Esophagus squamous epithelium (tissue), 5 donors: ENCODE data around the gene TSHR. TPM values are rescaled to one million over a fixed set of nuclear protein-coding genes. Genes with fewer than 3 reads are reported as not detected.

ENCODE experiments used
- DNase-seq: peaks from one replicate; lab custom pipeline; 2025; lab: John Stamatoyannopoulos, UW
- H3K27ac ChIP-seq, 4 donors: fragments of 200-600 bp; sonication (generic); one replicate each; pipeline ENCODE4 v1.5.1; 2016 to 2019; ENCODE audit warnings: mild to moderate bottlenecking in 1 of 4
- H3K27me3 ChIP-seq, 4 donors: fragments of 200-600 bp; sonication (generic); 1 replicate in 3 of 4; 2 replicates in 1 of 4; pipeline versions ENCODE4 v1.5.1 to v1.6.0; 2017 to 2021; ENCODE audit warnings: antibody characterized with exemption in 1 of 4
- H3K36me3 ChIP-seq, 3 donors: fragments of 200-600 bp; sonication (generic); one replicate each; pipeline ENCODE4 v1.5.1; 2016 to 2019
- H3K4me1 ChIP-seq, 3 donors: fragments of 200-600 bp; sonication (generic); one replicate each; pipeline ENCODE4 v1.5.1; 2017 to 2019
- H3K4me3 ChIP-seq, 4 donors: fragments of 200-600 bp; sonication (generic); 1 replicate in 3 of 4; 2 replicates in 1 of 4; pipeline ENCODE4 v1.5.1; 2016 to 2019; ENCODE audit warnings: mild to moderate bottlenecking in 2 of 4, moderate library complexity in 1 of 4
- H3K9me3 ChIP-seq, 3 donors: fragments of 200-600 bp; sonication (generic); one replicate each; pipeline ENCODE4 v1.5.1; 2016 to 2019
- POLR2A ChIP-seq, 4 donors: fragments of 450-650 bp; IDR thresholded peaks; one replicate each; pipeline ENCODE4 v1.6.1; 2017; ENCODE audit warnings: antibody characterized with exemption in 4 of 4, mild to moderate bottlenecking in 4 of 4, moderate library complexity in 3 of 4
- WGBS, 2 donors: methylation state at CpG; one replicate each; pipeline ENCODE4 v1.1.5; 2018; 5-methylcytosine and 5-hydroxymethylcytosine counted together
- intact Hi-C: fragments of 100-400 bp; cut with DNase I; formaldehyde crosslinking; loops from one replicate; pipeline ENCODE4 v1.15.0; 2022
- total RNA-seq, 4 donors: library from RNA; depleted of rRNA; stranded (reverse); fragments of >200 nt; gene quantifications; one replicate each; pipeline ENCODE4 v1.1.0, GENCODE V29; 2016
- TF ChIP-seq, protein P1 (sequence below), 6 experiments: fragments of 450-650 bp in 4 of 6; fragments of 200-600 bp in 2 of 6; sonication (generic) in 2 of 6; IDR thresholded peaks; one replicate each; pipeline ENCODE4 v1.5.1; 2016 to 2019; ENCODE audit warnings: antibody characterized with exemption in 6 of 6, mild to moderate bottlenecking in 4 of 6, moderate library complexity in 4 of 6
- donor health status: DM: yes; HTN: yes; CAD: no.

The TSHR gene
- total RNA-seq, 4 donors from 2014 or later: not detected

- 28 to 34% methylated on average over 13 of the region's 13 CpGs for WGBS, 2 donors
- no peak for DNase-seq
- intact Hi-C loops: loop anchor here (5.0 to 10.0 kb wide), 2 partner anchors 169 to 471 kb away; no protein-coding TSS in a partner anchor
Observed at GRCh38 chr14:80996049-80996901, 40.9 kb downstream of the TSHR start.

GRCh38 chr14:81001447-81001846, 46.0 kb downstream of the TSHR start:
- DNase-seq: no peak
- WGBS, 2 donors: 51 to 67% methylated on average over 5 to 6 of the region's 6 CpGs
- Histone ChIP-seq H3K36me3 (no peaks in the 10 kb centered on the region), H3K9me3 (no peaks in the 10 kb centered on the region), H3K4me1 (peaks cover 0 to 3% (median 0%) of the 10 kb centered on the region in 3 donors), H3K27me3 (peaks cover 0 to 9% (median 0%) of the 10 kb centered on the region in 4 donors), H3K4me3 (no peak overlapping the region), H3K27ac (no peak overlapping the region)
- TF ChIP-seq POLR2A (IDR thresholded peaks at IDR 0.05): no peak
- TF ChIP-seq, protein P1, sequence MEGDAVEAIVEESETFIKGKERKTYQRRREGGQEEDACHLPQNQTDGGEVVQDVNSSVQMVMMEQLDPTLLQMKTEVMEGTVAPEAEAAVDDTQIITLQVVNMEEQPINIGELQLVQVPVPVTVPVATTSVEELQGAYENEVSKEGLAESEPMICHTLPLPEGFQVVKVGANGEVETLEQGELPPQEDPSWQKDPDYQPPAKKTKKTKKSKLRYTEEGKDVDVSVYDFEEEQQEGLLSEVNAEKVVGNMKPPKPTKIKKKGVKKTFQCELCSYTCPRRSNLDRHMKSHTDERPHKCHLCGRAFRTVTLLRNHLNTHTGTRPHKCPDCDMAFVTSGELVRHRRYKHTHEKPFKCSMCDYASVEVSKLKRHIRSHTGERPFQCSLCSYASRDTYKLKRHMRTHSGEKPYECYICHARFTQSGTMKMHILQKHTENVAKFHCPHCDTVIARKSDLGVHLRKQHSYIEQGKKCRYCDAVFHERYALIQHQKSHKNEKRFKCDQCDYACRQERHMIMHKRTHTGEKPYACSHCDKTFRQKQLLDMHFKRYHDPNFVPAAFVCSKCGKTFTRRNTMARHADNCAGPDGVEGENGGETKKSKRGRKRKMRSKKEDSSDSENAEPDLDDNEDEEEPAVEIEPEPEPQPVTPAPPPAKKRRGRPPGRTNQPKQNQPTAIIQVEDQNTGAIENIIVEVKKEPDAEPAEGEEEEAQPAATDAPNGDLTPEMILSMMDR (IDR thresholded peaks at IDR 0.05): no peak
- intact Hi-C loops: no loop called here

More at GRCh38 chr14:80996049-80996901, 40.9 kb downstream of the TSHR start:
- Histone ChIP-seq H3K27ac (no peak overlapping the region), H3K4me3 (no peak overlapping the region), H3K27me3 (peaks cover 0 to 9% (median 0%) of the 10 kb centered on the region in 4 donors), H3K36me3 (no peaks in the 10 kb centered on the region), H3K4me1 (peaks cover 0 to 9% (median 0%) of the 10 kb centered on the region in 3 donors), H3K9me3 (no peaks in the 10 kb centered on the region)
- TF ChIP-seq, protein P1 (IDR thresholded peaks at IDR 0.05): peak; percentile 17 to 77 (median 62)
- TF ChIP-seq POLR2A (IDR thresholded peaks at IDR 0.05): no peak

- Histone ChIP-seq H3K9me3 (no peaks in the 10 kb centered on the region), H3K36me3 (no peaks in the 10 kb centered on the region), H3K27me3 (no peaks in the 10 kb centered on the region), H3K4me1 (no peaks in the 10 kb centered on the region), H3K27ac (no peak overlapping the region), H3K4me3 (no peak overlapping the region)
- 92 to 100% methylated on average over 1 of the region's 1 CpG for WGBS, 2 donors
- intact Hi-C loops: no loop called here
- TF ChIP-seq, protein P1 (IDR thresholded peaks at IDR 0.05): no peak
- TF ChIP-seq POLR2A (IDR thresholded peaks at IDR 0.05): no peak
- no peak for DNase-seq
Observed at GRCh38 chr14:81004575-81004974, 49.2 kb downstream of the TSHR start.

DNA sequence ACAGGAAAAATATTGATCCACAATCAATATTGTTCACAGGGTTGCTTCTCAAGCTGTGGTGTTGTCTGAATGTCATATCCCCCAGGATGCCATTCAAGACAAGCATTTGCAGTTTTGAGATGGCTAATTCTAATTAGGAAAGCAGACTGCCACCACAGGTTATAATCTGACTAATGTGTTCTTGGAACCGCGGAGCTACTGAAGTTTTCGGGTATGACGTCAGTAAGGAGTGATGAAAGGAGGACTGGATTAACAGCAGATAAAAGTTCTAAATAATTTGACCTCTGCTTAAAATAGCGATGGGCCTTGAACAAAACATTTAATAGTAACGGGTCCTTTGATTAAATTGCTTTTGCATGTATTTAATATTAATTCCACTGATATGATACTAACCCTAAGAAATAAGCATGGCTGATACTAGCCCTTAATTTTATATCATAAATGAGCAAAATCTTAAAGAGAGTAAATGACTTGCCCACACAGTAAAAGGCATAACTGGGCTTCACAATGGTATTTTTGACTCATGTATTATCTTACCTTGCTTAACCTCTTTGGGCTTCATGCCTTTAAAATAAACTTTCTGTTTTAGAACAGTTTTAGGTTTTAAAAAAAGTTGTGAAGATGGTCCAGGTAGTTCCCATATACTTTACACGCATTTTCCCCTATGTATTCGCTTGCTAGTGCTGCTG, 50.3 kb downstream of the TSHR start:
- DNase-seq: no peak
- no peaks in the 10 kb centered on the region for H3K9me3 ChIP-seq
- no peak for TF ChIP-seq POLR2A (IDR thresholded peaks at IDR 0.05)
- no peak overlapping the region for H3K27ac ChIP-seq
- H3K4me1 ChIP-seq: no peaks in the 10 kb centered on the region
- intact Hi-C loops: no loop called here
- no peak overlapping the region for H3K4me3 ChIP-seq
- H3K27me3 ChIP-seq: no peaks in the 10 kb centered on the region
- H3K36me3 ChIP-seq: no peaks in the 10 kb centered on the region
- WGBS, 2 donors: 81 to 84% methylated on average over 8 of the region's 8 CpGs

GRCh38 chr14:81006266-81006665, 50.8 kb downstream of the TSHR start:
- H3K4me1 ChIP-seq: no peaks in the 10 kb centered on the region
- intact Hi-C loops: no loop called here
- 77 to 94% methylated on average over 3 of the region's 3 CpGs for WGBS, 2 donors
- no peak overlapping the region for H3K4me3 ChIP-seq
- H3K27ac ChIP-seq: no peak overlapping the region
- TF ChIP-seq, protein P1 (IDR thresholded peaks at IDR 0.05): no peak
- no peak for TF ChIP-seq POLR2A (IDR thresholded peaks at IDR 0.05)
- no peak for DNase-seq
- no peaks in the 10 kb centered on the region for H3K27me3 ChIP-seq
- H3K36me3 ChIP-seq: no peaks in the 10 kb centered on the region
- no peaks in the 10 kb centered on the region for H3K9me3 ChIP-seq
